GM23248 (cell line): Measurements from ENCODE around the gene L3MBTL3.

Experiments
- EZH2 ChIP-seq: fragments of 200-600 bp; sonication (generic); IDR thresholded peaks from 2 replicates; pipeline ENCODE4 v1.6.1; 2018; ENCODE audit warnings: antibody characterized with exemption, mild to moderate bottlenecking; ENCODE audit not compliant: insufficient read depth, poor library complexity, severe bottlenecking
- EZH2phosphoT487 ChIP-seq: fragments of 200-600 bp; sonication (generic); IDR thresholded peaks from 2 replicates; pipeline ENCODE4 v1.6.1; 2018; ENCODE audit warnings: antibody characterized with exemption, moderate library complexity, mild to moderate bottlenecking, low read depth; ENCODE audit not compliant: insufficient read depth

DNA sequence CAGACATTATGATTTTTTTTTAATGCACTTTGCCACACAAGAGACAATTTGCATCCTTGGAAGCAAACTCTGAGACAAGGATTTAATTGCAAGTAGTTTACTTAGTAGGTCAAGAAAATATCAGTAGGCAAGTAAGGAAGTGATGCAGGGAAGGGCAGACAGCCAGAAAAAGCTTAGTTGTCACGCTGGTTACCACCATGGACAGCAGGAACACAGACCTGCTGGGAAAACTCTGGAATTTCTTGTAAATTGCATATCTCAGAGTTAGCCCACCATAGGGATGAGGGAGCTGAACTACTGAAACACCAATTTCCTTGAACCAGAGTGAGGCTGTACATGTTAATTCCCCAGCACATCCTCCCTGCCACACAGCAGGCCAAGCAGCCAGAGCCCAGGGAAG lies 92.7 kb downstream of the L3MBTL3 start:
- TF ChIP-seq EZH2phosphoT487 (no peak), EZH2 (no peak)
